Measurements from ENCODE around the gene SYT1.

SYT1 gene

GRCh38 chr12:79351251-79351650 is 486.7 kb downstream of the SYT1 start:
- Histone ChIP-seq H3K9me3 (ENCODE audit: insufficient read depth, low read depth, low read length) (no peaks in the 10 kb centered on the region), H3K27ac (ENCODE audit: low read depth, low read length) (no peak overlapping the region), H3K4me3 (ENCODE audit: low read length) (no peak overlapping the region), H3K36me3 (ENCODE audit: insufficient read depth, low read length) (no peaks in the 10 kb centered on the region), H3K9ac (ENCODE audit: low read depth, low read length) (no peak overlapping the region), H3K4me1 (ENCODE audit: insufficient read depth, low read length) (peaks cover 8% of the 10 kb centered on the region; the same call in 1 of the 2 replicates), H3K27me3 (ENCODE audit: insufficient read depth, low read length) (no peaks in the 10 kb centered on the region)
- 64% methylated on average over 3 of the region's 3 CpGs for WGBS

DNA sequence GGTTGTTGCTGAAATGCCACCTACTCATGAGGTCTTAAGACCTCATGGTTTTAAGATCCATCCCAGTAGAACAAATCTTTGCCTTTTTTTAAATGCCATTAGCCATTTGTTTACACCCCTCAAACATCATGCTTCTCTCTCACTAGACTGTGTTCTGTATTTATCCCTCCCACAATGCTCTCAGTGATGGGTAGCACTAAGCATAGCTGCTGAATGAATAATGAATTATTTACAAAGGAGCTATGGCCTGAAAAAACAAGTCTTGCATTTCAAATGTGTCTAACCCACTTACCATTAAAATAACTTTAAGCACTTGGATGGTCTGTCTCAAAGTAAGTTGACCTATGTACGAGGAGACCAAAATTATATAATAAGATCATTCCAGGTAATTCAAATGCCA is 491.6 kb downstream of the SYT1 start:
- Histone ChIP-seq H3K9ac (ENCODE audit: low read depth, low read length) (no peak overlapping the region), H3K27ac (ENCODE audit: low read depth, low read length) (no peak overlapping the region), H3K36me3 (ENCODE audit: insufficient read depth, low read length) (no peaks in the 10 kb centered on the region), H3K4me1 (ENCODE audit: insufficient read depth, low read length) (peaks cover 5% of the 10 kb centered on the region; the same call in 1 of the 2 replicates), H3K4me3 (ENCODE audit: low read length) (no peak overlapping the region), H3K27me3 (ENCODE audit: insufficient read depth, low read length) (no peaks in the 10 kb centered on the region), H3K9me3 (ENCODE audit: insufficient read depth, low read depth, low read length) (no peaks in the 10 kb centered on the region)
- 88% methylated on average over 1 of the region's 1 CpG for WGBS

- Histone ChIP-seq H3K9ac (ENCODE audit: low read depth, low read length) (no peak overlapping the region), H3K9me3 (ENCODE audit: insufficient read depth, low read depth, low read length) (no peaks in the 10 kb centered on the region), H3K27me3 (ENCODE audit: insufficient read depth, low read length) (no peaks in the 10 kb centered on the region), H3K4me1 (ENCODE audit: insufficient read depth, low read length) (no peaks in the 10 kb centered on the region), H3K27ac (ENCODE audit: low read depth, low read length) (no peak overlapping the region), H3K4me3 (ENCODE audit: low read length) (no peak overlapping the region), H3K36me3 (ENCODE audit: insufficient read depth, low read length) (no peaks in the 10 kb centered on the region)
These were observed 492.5 kb downstream of the SYT1 start for GRCh38 chr12:79357048-79357447.

- H3K9ac ChIP-seq (ENCODE audit: low read depth, low read length), result no peak overlapping the region
- no peak overlapping the region for H3K27ac ChIP-seq (ENCODE audit: low read depth, low read length)
- 93% methylated on average over 5 of the region's 5 CpGs for WGBS
- H3K4me3 ChIP-seq (ENCODE audit: low read length), result no peak overlapping the region
- H3K36me3 ChIP-seq (ENCODE audit: insufficient read depth, low read length), result no peaks in the 10 kb centered on the region
- H3K27me3 ChIP-seq (ENCODE audit: insufficient read depth, low read length), result no peaks in the 10 kb centered on the region
- H3K4me1 ChIP-seq (ENCODE audit: insufficient read depth, low read length), result peaks cover 6% of the 10 kb centered on the region; the same call in 1 of the 2 replicates
- no peaks in the 10 kb centered on the region for H3K9me3 ChIP-seq (ENCODE audit: insufficient read depth, low read depth, low read length)
These were observed 494.2 kb downstream of the SYT1 start for GRCh38 chr12:79358716-79359300.

- Histone ChIP-seq H3K9ac (ENCODE audit: low read depth, low read length) (no peak overlapping the region), H3K36me3 (ENCODE audit: insufficient read depth, low read length) (no peaks in the 10 kb centered on the region), H3K27me3 (ENCODE audit: insufficient read depth, low read length) (no peaks in the 10 kb centered on the region), H3K27ac (ENCODE audit: low read depth, low read length) (no peak overlapping the region), H3K4me3 (ENCODE audit: low read length) (no peak overlapping the region), H3K4me1 (ENCODE audit: insufficient read depth, low read length) (peaks cover 6% of the 10 kb centered on the region; the same call in 1 of the 2 replicates), H3K9me3 (ENCODE audit: insufficient read depth, low read depth, low read length) (no peaks in the 10 kb centered on the region)
- 94% methylated on average over 1 of the region's 1 CpG for whole genome bisulfite sequencing
These were observed 495.7 kb downstream of the SYT1 start for GRCh38 chr12:79360286-79360685.

DNA sequence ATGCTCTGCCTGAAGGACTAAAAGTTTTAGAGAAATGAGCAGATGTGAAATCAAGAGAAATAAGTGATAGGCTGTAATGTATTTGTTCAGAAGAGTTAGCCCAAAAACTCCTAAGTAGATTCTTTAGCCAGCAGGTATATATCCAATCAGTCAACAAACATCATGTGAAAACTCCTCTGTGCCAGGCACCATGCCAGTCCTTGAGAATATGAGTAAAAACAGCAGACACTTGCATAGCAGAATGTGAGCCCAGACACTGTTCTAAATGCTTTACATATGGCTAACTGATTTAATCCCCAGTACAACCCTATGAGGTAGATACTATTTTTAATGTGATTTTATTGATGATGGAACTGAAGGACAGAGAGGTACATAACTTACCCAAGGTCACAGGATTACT is 496.4 kb downstream of the SYT1 start:
- no peak overlapping the region for H3K4me3 ChIP-seq (ENCODE audit: low read length)
- H3K9me3 ChIP-seq (ENCODE audit: insufficient read depth, low read depth, low read length), result no peaks in the 10 kb centered on the region
- no peaks in the 10 kb centered on the region for H3K36me3 ChIP-seq (ENCODE audit: insufficient read depth, low read length)
- H3K4me1 ChIP-seq (ENCODE audit: insufficient read depth, low read length), result peaks cover 6% of the 10 kb centered on the region; the same call in 1 of the 2 replicates
- no peak overlapping the region for H3K27ac ChIP-seq (ENCODE audit: low read depth, low read length)
- no peak overlapping the region for H3K9ac ChIP-seq (ENCODE audit: low read depth, low read length)
- no peaks in the 10 kb centered on the region for H3K27me3 ChIP-seq (ENCODE audit: insufficient read depth, low read length)

DNA sequence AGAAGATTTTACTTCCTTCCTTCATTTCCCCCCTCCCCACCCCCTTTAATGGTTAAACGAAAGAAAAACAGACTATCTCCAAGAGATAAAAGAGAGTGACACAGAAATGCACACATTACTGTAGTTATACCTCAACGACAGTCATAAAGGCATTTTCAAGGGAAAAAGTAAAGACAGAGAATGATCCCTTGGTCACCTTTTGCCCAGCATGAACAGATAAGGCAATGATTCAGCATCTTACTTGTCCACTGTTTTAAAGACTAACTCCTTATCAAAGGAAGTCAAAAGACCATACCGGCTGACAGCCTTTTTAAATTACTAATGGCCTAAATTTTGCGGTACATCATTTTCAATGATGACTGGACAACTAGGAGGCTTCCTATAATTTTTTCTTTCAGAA is 499.6 kb downstream of the SYT1 start:
- Histone ChIP-seq H3K27ac (ENCODE audit: low read depth, low read length) (no peak overlapping the region), H3K9me3 (ENCODE audit: insufficient read depth, low read depth, low read length) (no peaks in the 10 kb centered on the region), H3K4me1 (ENCODE audit: insufficient read depth, low read length) (peaks cover 6% of the 10 kb centered on the region; the same call in 1 of the 2 replicates), H3K36me3 (ENCODE audit: insufficient read depth, low read length) (no peaks in the 10 kb centered on the region), H3K9ac (ENCODE audit: low read depth, low read length) (no peak overlapping the region), H3K4me3 (ENCODE audit: low read length) (no peak overlapping the region), H3K27me3 (ENCODE audit: insufficient read depth, low read length) (no peaks in the 10 kb centered on the region)
- 92% methylated on average over 4 of the region's 4 CpGs for WGBS

DNA sequence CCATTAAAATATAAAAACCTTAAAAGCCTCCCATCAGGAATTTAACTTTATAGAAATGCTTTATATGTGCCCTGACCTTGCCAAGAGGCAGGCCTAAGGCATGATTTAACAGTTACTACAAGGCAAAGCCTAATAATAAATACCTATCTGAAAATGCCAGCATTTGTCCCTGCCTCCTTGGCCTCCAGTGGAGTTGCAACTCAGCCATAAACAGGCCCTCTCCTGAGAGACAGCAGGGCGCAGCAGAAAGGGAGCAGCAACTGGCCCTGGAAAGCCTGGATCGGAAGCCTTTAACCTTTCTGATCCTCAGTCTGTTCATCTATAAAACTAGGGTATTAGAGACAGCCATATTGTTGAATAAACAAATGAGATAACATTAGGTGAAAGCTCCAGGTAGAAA is 501.8 kb downstream of the SYT1 start:
- Histone ChIP-seq H3K4me3 (ENCODE audit: low read length) (no peak overlapping the region), H3K36me3 (ENCODE audit: insufficient read depth, low read length) (no peaks in the 10 kb centered on the region), H3K9me3 (ENCODE audit: insufficient read depth, low read depth, low read length) (no peaks in the 10 kb centered on the region), H3K27me3 (ENCODE audit: insufficient read depth, low read length) (no peaks in the 10 kb centered on the region), H3K4me1 (ENCODE audit: insufficient read depth, low read length) (peaks cover 12% of the 10 kb centered on the region; the same call in 1 of the 2 replicates), H3K9ac (ENCODE audit: low read depth, low read length) (no peak overlapping the region), H3K27ac (ENCODE audit: low read depth, low read length) (no peak overlapping the region)
- 97% methylated on average over 2 of the region's 2 CpGs for WGBS

DNA sequence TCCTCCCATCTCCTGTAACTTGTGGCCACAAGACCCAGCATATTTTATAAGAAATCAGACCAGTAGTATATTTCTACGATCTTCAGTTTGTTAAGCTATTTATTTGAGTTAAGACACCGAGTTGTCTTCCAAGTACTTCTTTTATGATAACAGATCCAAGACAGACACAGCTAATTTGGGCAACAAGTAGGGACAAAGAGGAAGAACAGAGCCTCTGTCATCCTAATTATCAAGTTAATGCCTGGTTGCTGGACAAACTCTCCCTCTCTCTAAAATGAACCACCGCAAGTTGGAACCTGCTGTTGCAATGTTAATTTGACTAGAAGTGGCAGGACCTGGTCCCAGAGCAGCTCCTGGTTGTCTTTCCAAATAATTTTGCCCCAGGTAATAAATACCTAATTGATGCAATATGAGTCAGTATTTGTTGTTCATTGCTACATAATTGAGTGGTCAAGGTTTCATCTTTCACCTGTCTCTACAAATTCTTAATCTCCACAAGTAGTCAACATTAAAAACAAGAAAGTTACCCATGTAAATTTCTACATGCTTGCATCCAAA is 502.5 kb downstream of the SYT1 start:
- H3K4me1 ChIP-seq (ENCODE audit: insufficient read depth, low read length), result peaks cover 13% of the 10 kb centered on the region; the same call in 1 of the 2 replicates
- H3K9me3 ChIP-seq (ENCODE audit: insufficient read depth, low read depth, low read length), result no peaks in the 10 kb centered on the region
- H3K27ac ChIP-seq (ENCODE audit: low read depth, low read length), result no peak overlapping the region
- H3K36me3 ChIP-seq (ENCODE audit: insufficient read depth, low read length), result no peaks in the 10 kb centered on the region
- no peaks in the 10 kb centered on the region for H3K27me3 ChIP-seq (ENCODE audit: insufficient read depth, low read length)
- H3K9ac ChIP-seq (ENCODE audit: low read depth, low read length), result no peak overlapping the region
- H3K4me3 ChIP-seq (ENCODE audit: low read length), result no peak overlapping the region
- WGBS, result 87% methylated on average over 3 of the region's 3 CpGs

GRCh38 chr12:79370021-79370420 is 505.4 kb downstream of the SYT1 start:
- Histone ChIP-seq H3K36me3 (ENCODE audit: insufficient read depth, low read length) (no peaks in the 10 kb centered on the region), H3K4me3 (ENCODE audit: low read length) (no peak overlapping the region), H3K9ac (ENCODE audit: low read depth, low read length) (no peak overlapping the region), H3K27ac (ENCODE audit: low read depth, low read length) (no peak overlapping the region), H3K4me1 (ENCODE audit: insufficient read depth, low read length) (peaks cover 16% of the 10 kb centered on the region), H3K27me3 (ENCODE audit: insufficient read depth, low read length) (no peaks in the 10 kb centered on the region), H3K9me3 (ENCODE audit: insufficient read depth, low read depth, low read length) (no peaks in the 10 kb centered on the region)
- WGBS, result 95% methylated on average over 2 of the region's 2 CpGs

DNA sequence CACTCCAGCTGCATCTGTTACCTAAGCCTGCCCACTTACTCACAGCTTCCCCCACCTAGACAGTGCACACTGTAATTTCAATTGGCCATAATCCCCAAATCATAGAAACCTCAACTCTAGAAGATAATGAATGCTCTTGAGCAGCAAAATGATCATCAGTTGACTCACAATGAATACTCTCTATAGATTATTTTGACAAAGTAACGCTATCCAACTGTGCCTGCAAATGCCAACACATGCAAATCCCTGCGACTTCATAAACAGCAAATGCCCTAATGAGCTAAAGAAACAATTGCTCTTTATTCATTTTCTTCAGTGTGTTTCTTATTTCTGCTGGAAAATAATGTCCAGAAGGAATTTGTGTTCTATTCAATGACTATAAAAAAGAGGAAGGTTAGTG is 506.7 kb downstream of the SYT1 start:
- no peak overlapping the region for H3K27ac ChIP-seq (ENCODE audit: low read depth, low read length)
- 80% methylated on average over 2 of the region's 2 CpGs for WGBS

More for the DNA sequence above, 506.7 kb downstream of the SYT1 start:
- Histone ChIP-seq H3K9ac (ENCODE audit: low read depth, low read length) (no peak overlapping the region), H3K9me3 (ENCODE audit: insufficient read depth, low read depth, low read length) (no peaks in the 10 kb centered on the region), H3K4me3 (ENCODE audit: low read length) (no peak overlapping the region), H3K27me3 (ENCODE audit: insufficient read depth, low read length) (no peaks in the 10 kb centered on the region), H3K4me1 (ENCODE audit: insufficient read depth, low read length) (peaks cover 20% of the 10 kb centered on the region), H3K36me3 (ENCODE audit: insufficient read depth, low read length) (no peaks in the 10 kb centered on the region)
